CD8-positive, alpha-beta memory T cell (primary cell): ENCODE measurements around the gene SMTNL2. TPM values are rescaled to one million over a fixed set of nuclear protein-coding genes. Genes with fewer than 3 reads are reported as not detected.

ENCODE experiments used
- CTCF ChIA-PET: fragments of 350-600 bp; sonication (Branson Sonifier 250); formaldehyde crosslinking; loops from one replicate; lab custom pipeline; 2021; ENCODE audit warnings: antibody characterized with exemption; lab: Charles Lee
- POLR2A ChIA-PET: fragments of 350-600 bp; sonication (Branson Sonifier 250); formaldehyde crosslinking; loops from one replicate; lab custom pipeline; 2021; ENCODE audit warnings: antibody characterized with exemption; lab: Charles Lee
- DNase-seq, 5 donors: peaks; one replicate each; pipeline versions ENCODE4 v3.0.0 to v3.0.0-alpha.2; 2020 to 2022; ENCODE audit warnings: mixed read lengths in 1 of 5
- H3K27ac ChIP-seq: one replicate; pipeline ENCODE4 v1.7.0; 2013; ENCODE audit warnings: low read depth, mild to moderate bottlenecking, low read length, moderate library complexity
- H3K27me3 ChIP-seq: 2 replicates; pipeline ENCODE4 v1.7.0; 2013; ENCODE audit warnings: low read length, mild to moderate bottlenecking; ENCODE audit not compliant: insufficient read depth, poor library complexity, severe bottlenecking
- H3K36me3 ChIP-seq: 2 replicates; pipeline ENCODE4 v1.7.0; 2013; ENCODE audit warnings: mild to moderate bottlenecking, low read length, moderate library complexity; ENCODE audit not compliant: insufficient read depth
- H3K4me1 ChIP-seq: 2 replicates; pipeline ENCODE4 v1.7.0; 2013; ENCODE audit warnings: mild to moderate bottlenecking, low read length, moderate library complexity; ENCODE audit not compliant: insufficient read depth
- H3K4me3 ChIP-seq: 2 replicates; pipeline ENCODE4 v1.7.0; 2013; ENCODE audit warnings: mild to moderate bottlenecking, low read length
- H3K9me3 ChIP-seq: 2 replicates; pipeline ENCODE4 v1.7.0; 2013; ENCODE audit warnings: mild to moderate bottlenecking, low read length
- H3K27ac Mint-ChIP-seq, 8 donors: one replicate each; pipeline ENCODE4 v1.8.0; 2020 to 2021; ENCODE audit warnings: mixed read lengths in 8 of 8, mild to moderate bottlenecking in 6 of 8, inconsistent platforms in 3 of 8, moderate library complexity in 3 of 8
- H3K27me3 Mint-ChIP-seq, 2 donors: one replicate each; pipeline ENCODE4 v1.8.0; 2020 to 2021; ENCODE audit warnings: mixed read lengths in 2 of 2, mild to moderate bottlenecking in 1 of 2, moderate library complexity in 1 of 2
- H3K36me3 Mint-ChIP-seq, 3 donors: one replicate each; pipeline ENCODE4 v1.8.0; 2020 to 2021; ENCODE audit warnings: mixed read lengths in 3 of 3, inconsistent platforms in 1 of 3, mild to moderate bottlenecking in 1 of 3
- H3K4me1 Mint-ChIP-seq, 3 donors: one replicate each; pipeline ENCODE4 v1.8.0; 2020 to 2021; ENCODE audit warnings: mixed read lengths in 3 of 3, inconsistent platforms in 1 of 3, mild to moderate bottlenecking in 1 of 3
- H3K4me3 Mint-ChIP-seq, 7 donors: one replicate each; pipeline ENCODE4 v1.8.0; 2020 to 2021; ENCODE audit warnings: mixed read lengths in 7 of 7, mild to moderate bottlenecking in 6 of 7, moderate library complexity in 4 of 7, inconsistent platforms in 2 of 7
- H3K9me3 Mint-ChIP-seq, 5 donors: one replicate each; pipeline ENCODE4 v1.8.0; 2020 to 2022; ENCODE audit warnings: mixed read lengths in 5 of 5, mild to moderate bottlenecking in 3 of 5, moderate library complexity in 2 of 5, inconsistent platforms in 1 of 5
- polyA plus RNA-seq: library from polyadenylated mRNA; unstranded; fragments of 300-500 nt; fragmentation: Illumina TruSeq; gene quantifications from one replicate; pipeline ENCODE4 v1.2.3, GENCODE V29; 2021
- total RNA-seq, 2 experiments: library from RNA; stranded (reverse); gene quantifications; one replicate each; pipeline ENCODE4 v1.2.3, GENCODE V29; 2021

The SMTNL2 gene
- total and polyA plus RNA-seq, 3 experiments from 2014 or later, result not detected

DNA sequence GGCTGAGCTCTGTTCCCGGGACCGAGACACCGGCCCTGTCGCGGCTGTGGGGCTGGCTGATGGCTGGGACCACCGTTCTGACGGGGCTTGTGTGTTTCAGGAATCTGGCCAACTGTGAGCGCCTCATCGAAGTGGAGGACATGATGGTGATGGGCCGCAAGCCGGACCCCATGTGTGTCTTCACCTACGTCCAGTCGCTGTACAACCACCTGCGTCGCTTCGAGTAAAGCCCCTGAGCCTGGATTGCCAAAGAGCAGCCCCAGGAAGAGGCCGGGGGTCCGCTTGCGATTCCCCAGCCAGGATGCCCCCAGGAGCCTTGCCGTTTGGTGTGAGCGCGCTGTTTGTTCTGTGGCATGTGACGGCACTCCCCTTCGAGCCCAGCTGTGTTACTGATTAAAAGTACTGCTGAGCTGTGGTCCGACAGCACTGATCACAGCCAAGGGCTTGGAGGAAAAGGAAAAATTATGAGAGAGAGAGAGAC, 23.0 kb downstream of the SMTNL2 start:
- peaks cover 6 to 33% of the 10 kb centered on the region in 2 donors for H3K27me3 Mint-ChIP-seq
- H3K4me3 Mint-ChIP-seq, result no peak overlapping the region
- ChIA-PET POLR2A (no interaction called here), CTCF (interaction anchor here (1.6 kb wide), 1 partner anchor 41 kb away, joined by 5 read pairs; no protein-coding TSS in a partner anchor)
- no peaks in the 10 kb centered on the region for H3K9me3 Mint-ChIP-seq
- H3K27ac ChIP-seq, result no peak overlapping the region
- no peak overlapping the region for H3K27ac Mint-ChIP-seq
- no peaks in the 10 kb centered on the region for H3K4me1 Mint-ChIP-seq
- no peak overlapping the region for H3K4me3 ChIP-seq
- DNase-seq, result no peak
- H3K9me3 ChIP-seq, result no peaks in the 10 kb centered on the region
- no peaks in the 10 kb centered on the region for H3K36me3 ChIP-seq
- H3K4me1 ChIP-seq, result no peaks in the 10 kb centered on the region
- no peaks in the 10 kb centered on the region for H3K27me3 ChIP-seq
- no peaks in the 10 kb centered on the region for H3K36me3 Mint-ChIP-seq

DNA sequence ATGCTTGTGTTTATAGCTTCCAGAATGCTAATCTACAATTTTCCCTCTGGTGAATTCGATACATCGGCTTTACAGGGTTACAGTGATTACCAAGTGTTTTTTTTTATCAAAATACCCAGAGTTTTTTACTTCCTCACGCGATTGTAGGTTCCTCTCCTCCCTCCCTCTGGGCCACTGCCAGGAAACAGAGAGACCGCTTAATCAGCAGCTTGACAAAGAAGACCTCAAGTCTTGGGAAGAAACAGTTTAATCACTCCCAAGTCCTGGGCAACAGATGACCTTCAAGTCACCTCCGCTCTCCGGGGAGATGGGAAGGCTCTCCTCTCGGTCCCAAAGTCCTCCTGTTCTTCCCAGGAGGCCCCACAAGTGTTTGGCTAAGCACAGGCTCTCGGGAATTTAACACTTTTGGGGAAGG, 23.5 kb downstream of the SMTNL2 start:
- POLR2A ChIA-PET, result no interaction called here
- H3K36me3 ChIP-seq, result no peaks in the 10 kb centered on the region

DNA sequence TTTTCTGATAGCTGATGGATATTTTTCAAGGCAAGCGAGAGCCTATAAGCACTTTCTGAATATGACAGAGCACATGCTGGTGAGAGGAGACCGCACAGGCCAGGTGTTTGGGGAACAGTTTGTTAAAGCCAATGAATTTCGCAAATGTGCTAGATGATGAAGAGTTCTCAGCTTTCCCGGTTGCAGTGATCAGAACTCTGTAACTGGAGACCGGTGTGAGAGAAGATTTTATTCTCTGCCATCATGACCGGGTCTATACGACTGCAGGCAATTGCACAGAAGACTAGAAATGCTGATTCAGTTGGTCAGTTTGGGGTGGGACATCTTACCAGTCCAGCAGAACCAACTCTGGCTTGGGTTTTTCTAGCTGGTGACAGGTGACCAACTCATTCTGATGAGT, 25.4 kb downstream of the SMTNL2 start:
- Mint-ChIP-seq H3K4me3 (no peak overlapping the region), H3K9me3 (no peaks in the 10 kb centered on the region), H3K27me3 (peaks cover 6 to 33% of the 10 kb centered on the region in 2 donors), H3K27ac (no peak overlapping the region), H3K36me3 (no peaks in the 10 kb centered on the region), H3K4me1 (no peaks in the 10 kb centered on the region)
- Histone ChIP-seq H3K4me3 (no peak overlapping the region), H3K36me3 (no peaks in the 10 kb centered on the region), H3K27me3 (no peaks in the 10 kb centered on the region), H3K9me3 (no peaks in the 10 kb centered on the region), H3K4me1 (no peaks in the 10 kb centered on the region), H3K27ac (no peak overlapping the region)
- POLR2A ChIA-PET, result no interaction called here
- no peak for DNase-seq
- CTCF ChIA-PET, result interaction anchor here (1.2 kb wide), 1 partner anchor 42 kb away, joined by 3 read pairs; no protein-coding TSS in a partner anchor

More for the DNA sequence above, 23.5 kb downstream of the SMTNL2 start:
- no peak for DNase-seq
- no peak overlapping the region for H3K27ac Mint-ChIP-seq
- CTCF ChIA-PET, result interaction anchor here (1.6 kb wide), 1 partner anchor 41 kb away, joined by 5 read pairs; no protein-coding TSS in a partner anchor
- H3K4me1 Mint-ChIP-seq, result no peaks in the 10 kb centered on the region
- H3K4me3 Mint-ChIP-seq, result no peak overlapping the region
- H3K4me3 ChIP-seq, result no peak overlapping the region
- no peaks in the 10 kb centered on the region for H3K27me3 ChIP-seq
- H3K27ac ChIP-seq, result no peak overlapping the region
- H3K9me3 ChIP-seq, result no peaks in the 10 kb centered on the region
- H3K27me3 Mint-ChIP-seq, result peaks cover 6 to 36% of the 10 kb centered on the region in 2 donors
- H3K4me1 ChIP-seq, result no peaks in the 10 kb centered on the region
- no peaks in the 10 kb centered on the region for H3K36me3 Mint-ChIP-seq
- H3K9me3 Mint-ChIP-seq, result no peaks in the 10 kb centered on the region

DNA sequence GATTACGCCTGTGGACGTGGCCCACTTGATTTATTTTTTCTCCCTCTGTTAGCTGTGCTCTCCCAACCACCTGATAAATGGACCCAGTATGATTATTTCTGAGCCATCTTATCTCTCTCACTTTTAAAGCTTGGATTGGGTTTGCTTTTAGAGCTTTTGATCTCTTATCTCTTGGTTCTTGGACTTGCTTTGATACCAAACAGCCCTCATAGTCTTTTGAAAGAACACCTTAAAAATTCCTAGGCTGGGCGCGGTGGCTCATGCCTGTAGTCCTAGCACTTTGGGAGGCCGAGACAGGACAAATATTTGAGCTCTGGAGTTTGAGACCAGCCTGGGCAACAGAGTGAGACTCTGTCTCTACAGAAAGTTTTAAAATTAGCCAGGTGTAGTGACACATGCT, 25.8 kb downstream of the SMTNL2 start:
- no peak overlapping the region for H3K4me3 Mint-ChIP-seq
- POLR2A ChIA-PET, result no interaction called here
- Histone ChIP-seq H3K4me3 (no peak overlapping the region), H3K9me3 (no peaks in the 10 kb centered on the region), H3K4me1 (no peaks in the 10 kb centered on the region), H3K27me3 (no peaks in the 10 kb centered on the region), H3K27ac (no peak overlapping the region), H3K36me3 (no peaks in the 10 kb centered on the region)
- CTCF ChIA-PET, result interaction anchor here (1.2 kb wide), 1 partner anchor 43 kb away, joined by 3 read pairs; no protein-coding TSS in a partner anchor
- no peak for DNase-seq
- no peaks in the 10 kb centered on the region for H3K9me3 Mint-ChIP-seq
- H3K36me3 Mint-ChIP-seq, result no peaks in the 10 kb centered on the region
- no peaks in the 10 kb centered on the region for H3K4me1 Mint-ChIP-seq
- H3K27ac Mint-ChIP-seq, result no peak overlapping the region
- H3K27me3 Mint-ChIP-seq, result peaks cover 6 to 33% of the 10 kb centered on the region in 2 donors

DNA sequence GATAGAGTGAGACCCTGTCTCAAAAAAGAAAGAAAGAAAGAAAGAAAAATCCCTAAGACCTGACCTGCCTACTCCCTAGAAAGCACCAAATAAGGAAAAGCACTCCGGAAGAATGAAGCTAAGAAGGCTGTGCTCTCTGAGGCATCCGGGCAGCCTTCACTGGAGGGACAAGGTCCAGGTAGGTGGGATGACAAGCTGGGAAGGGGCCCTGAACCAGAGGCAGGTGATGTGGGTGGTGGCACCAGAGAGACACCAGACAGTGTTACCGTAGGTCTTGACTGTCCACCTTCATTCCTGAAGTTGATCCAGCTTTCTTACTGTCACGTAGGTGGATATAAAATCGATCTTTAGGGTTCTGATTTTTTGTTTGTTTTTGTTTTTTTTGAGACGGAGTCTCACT, 26.3 kb downstream of the SMTNL2 start:
- Histone ChIP-seq H3K4me3 (no peak overlapping the region), H3K4me1 (no peaks in the 10 kb centered on the region), H3K36me3 (no peaks in the 10 kb centered on the region), H3K27ac (no peak overlapping the region), H3K9me3 (no peaks in the 10 kb centered on the region), H3K27me3 (no peaks in the 10 kb centered on the region)
- peaks cover 0 to 1% (median 0%) of the 10 kb centered on the region in 3 donors for H3K36me3 Mint-ChIP-seq
- H3K4me3 Mint-ChIP-seq, result no peak overlapping the region
- ChIA-PET CTCF (interaction anchor here (1.2 kb wide), 1 partner anchor 43 kb away, joined by 3 read pairs; no protein-coding TSS in a partner anchor), POLR2A (no interaction called here)
- DNase-seq, result no peak
- no peaks in the 10 kb centered on the region for H3K9me3 Mint-ChIP-seq
- H3K4me1 Mint-ChIP-seq, result no peaks in the 10 kb centered on the region
- H3K27ac Mint-ChIP-seq, result no peak overlapping the region
- peaks cover 7 to 33% of the 10 kb centered on the region in 2 donors for H3K27me3 Mint-ChIP-seq

DNA sequence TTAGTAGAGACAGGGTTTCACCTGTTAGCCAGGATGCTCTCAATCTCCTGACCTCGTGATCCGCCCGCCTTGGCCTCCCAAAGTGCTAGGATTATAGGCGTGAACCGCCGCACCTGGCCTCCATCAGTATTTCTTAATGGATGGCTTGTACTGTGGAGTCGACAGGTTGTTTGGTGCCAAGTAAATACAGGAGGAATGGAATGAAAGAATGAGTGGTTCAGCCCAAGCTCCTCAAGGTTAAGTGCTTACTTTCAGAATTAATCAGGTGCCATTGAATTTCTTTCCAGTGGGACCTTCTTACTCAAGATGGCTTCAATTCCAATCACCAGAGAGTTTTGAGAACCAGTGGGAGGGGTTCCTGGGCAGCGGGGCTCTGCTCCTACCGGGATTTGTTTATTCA, 32.1 kb downstream of the SMTNL2 start:
- Histone ChIP-seq H3K27ac (no peak overlapping the region), H3K36me3 (no peaks in the 10 kb centered on the region), H3K4me1 (no peaks in the 10 kb centered on the region), H3K9me3 (no peaks in the 10 kb centered on the region), H3K27me3 (no peaks in the 10 kb centered on the region), H3K4me3 (no peak overlapping the region)
- ChIA-PET CTCF (no interaction called here), POLR2A (no interaction called here)
- Mint-ChIP-seq H3K4me1 (no peaks in the 10 kb centered on the region), H3K9me3 (peaks cover 0 to 2% (median 0%) of the 10 kb centered on the region in 5 donors), H3K36me3 (peaks cover 0 to 2% (median 0%) of the 10 kb centered on the region in 3 donors), H3K4me3 (no peak overlapping the region), H3K27me3 (peaks cover 9 to 21% of the 10 kb centered on the region in 2 donors), H3K27ac (no peak overlapping the region)
- no peak for DNase-seq

DNA sequence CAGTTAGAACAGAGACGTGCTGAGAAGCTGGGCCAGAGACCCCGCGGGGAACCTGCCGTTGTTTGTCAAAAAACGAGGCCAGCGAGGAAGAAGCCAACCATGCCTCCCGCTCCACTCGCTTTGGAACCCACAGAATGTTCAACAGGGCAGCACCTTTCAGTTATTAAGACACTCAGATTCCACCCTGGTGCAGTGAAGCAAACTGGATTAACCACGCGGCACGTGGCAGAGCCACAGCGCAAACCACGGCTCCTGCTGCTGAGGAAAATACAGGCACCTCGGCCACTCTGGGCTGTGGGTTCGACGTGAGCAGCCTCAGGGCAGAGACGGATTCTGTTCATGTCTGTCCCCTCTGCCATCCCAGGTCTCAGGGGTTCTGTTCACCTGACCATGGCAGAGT, 32.8 kb downstream of the SMTNL2 start:
- no peaks in the 10 kb centered on the region for H3K4me1 ChIP-seq
- Mint-ChIP-seq H3K9me3 (peaks cover 0 to 2% (median 0%) of the 10 kb centered on the region in 5 donors), H3K4me1 (no peaks in the 10 kb centered on the region), H3K27ac (no peak overlapping the region), H3K4me3 (no peak overlapping the region), H3K27me3 (peaks cover 9 to 21% of the 10 kb centered on the region in 2 donors), H3K36me3 (peaks cover 0 to 2% (median 0%) of the 10 kb centered on the region in 3 donors)
- H3K27me3 ChIP-seq, result no peaks in the 10 kb centered on the region
- ChIA-PET CTCF (no interaction called here), POLR2A (no interaction called here)
- H3K9me3 ChIP-seq, result no peaks in the 10 kb centered on the region
- no peak overlapping the region for H3K27ac ChIP-seq
- no peak for DNase-seq
- no peaks in the 10 kb centered on the region for H3K36me3 ChIP-seq
- H3K4me3 ChIP-seq, result no peak overlapping the region

DNA sequence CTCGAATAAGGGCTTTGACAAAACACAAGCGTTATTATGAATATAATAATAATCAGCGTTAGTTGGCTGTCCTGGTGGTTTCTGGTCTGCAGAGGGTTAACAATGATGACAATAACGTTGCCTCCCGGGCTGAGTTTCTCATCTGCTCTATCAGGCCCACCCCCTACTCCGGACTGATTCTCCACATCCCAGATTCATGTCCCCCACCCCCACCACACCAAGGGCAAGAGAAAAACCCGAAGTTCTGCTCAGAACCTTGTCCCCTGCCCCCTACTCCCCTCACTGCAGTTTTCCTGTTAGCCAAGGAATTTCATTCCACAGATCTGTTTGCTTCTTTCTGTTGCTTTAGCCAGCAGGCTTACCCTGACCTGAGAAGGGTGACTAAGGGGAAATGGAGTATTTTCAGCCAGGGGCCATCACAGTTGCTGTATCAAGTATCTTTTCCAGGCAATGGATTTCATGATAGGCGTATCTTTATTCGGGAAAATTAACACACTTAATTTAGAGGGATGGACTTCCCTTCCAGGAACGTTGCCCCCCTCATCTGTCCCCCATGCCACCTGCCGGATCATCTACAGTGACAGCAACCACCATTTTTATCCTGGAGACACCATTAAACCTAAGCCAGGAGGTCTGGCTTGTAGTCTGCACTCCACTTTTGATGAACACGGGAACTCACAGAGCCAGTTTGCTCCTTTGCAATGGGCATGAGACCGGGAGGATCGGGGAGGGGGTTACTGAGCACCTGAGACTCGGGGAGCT, 33.4 kb downstream of the SMTNL2 start:
- peaks cover 0 to 2% (median 0%) of the 10 kb centered on the region in 5 donors for H3K9me3 Mint-ChIP-seq
- CTCF ChIA-PET, result no interaction called here

More for the DNA sequence above, 33.4 kb downstream of the SMTNL2 start:
- Mint-ChIP-seq H3K4me1 (no peaks in the 10 kb centered on the region), H3K4me3 (no peak overlapping the region), H3K36me3 (peaks cover 0 to 2% (median 0%) of the 10 kb centered on the region in 3 donors), H3K27ac (no peak overlapping the region), H3K27me3 (peaks cover 9 to 19% of the 10 kb centered on the region in 2 donors)
- Histone ChIP-seq H3K4me3 (no peak overlapping the region), H3K36me3 (no peaks in the 10 kb centered on the region), H3K4me1 (no peaks in the 10 kb centered on the region), H3K27ac (no peak overlapping the region), H3K27me3 (no peaks in the 10 kb centered on the region), H3K9me3 (no peaks in the 10 kb centered on the region)
- POLR2A ChIA-PET, result no interaction called here
- DNase-seq, result no peak
